Measurements from ENCODE around the gene SCEL.

Gene SCEL

DNA sequence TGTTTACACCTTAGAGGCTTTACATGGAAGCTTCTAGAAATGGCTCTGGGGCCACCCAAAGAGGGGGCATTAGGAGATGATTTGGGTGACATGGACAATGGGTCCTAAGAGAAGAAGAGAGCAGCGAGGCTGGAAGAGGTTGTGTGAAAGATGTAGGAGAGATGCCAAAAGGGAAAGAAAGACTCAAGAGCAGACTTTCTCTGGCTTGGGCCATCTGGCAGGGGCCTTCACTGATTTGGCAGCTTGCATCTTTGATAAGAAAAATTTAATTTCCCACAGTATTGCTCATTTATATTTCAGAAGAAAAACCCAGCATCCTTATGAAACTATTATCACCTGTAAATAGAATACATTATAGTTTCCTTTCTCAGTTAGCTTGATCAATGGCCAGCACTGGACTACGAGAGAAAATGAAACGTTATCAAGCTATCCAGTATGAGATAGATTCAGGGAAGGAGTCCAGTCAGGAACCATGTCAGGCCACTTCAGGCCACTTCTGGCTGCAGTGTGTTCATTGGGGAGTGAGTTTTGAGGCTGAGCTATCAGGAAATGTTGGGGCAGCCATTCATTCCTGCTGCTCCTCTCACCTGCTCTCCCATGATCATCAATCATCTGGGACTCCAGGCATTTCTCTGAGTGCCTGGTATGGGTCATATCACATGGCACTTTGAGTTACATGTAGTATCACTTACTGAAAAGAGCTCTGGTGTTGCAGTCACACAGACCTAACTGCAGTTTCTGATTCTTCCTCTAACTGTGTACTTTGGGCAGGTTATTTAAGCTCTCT is 10.3 kb downstream of the SCEL start:
- H3K4me3 ChIP-seq (ENCODE audit: low read depth, low read length): no peak overlapping the region
- no peaks in the 10 kb centered on the region for H3K4me1 ChIP-seq (ENCODE audit: control insufficient read depth, insufficient read depth, low read length)
- ChIA-PET POLR2A (no interaction called here), CTCF (interaction anchor here (0.6 to 1.5 kb wide), 2 partner anchors 20 to 68 kb away, joined by 3 read pairs; no protein-coding TSS in a partner anchor)
- TF ChIP-seq ZNF843 (tag by site-specific recombination; IDR thresholded peaks at IDR 0.05): no peak
- no peak for TF ChIP-seq ZNF398 (tag by site-specific recombination; IDR thresholded peaks at IDR 0.05)
- no peak for TF ChIP-seq ZNF335 (tag by site-specific recombination; conservative IDR thresholded peaks at IDR 0.05)
- TF ChIP-seq ZNF701 (tag by site-specific recombination; IDR thresholded peaks at IDR 0.05): no peak
- TF ChIP-seq, protein P1, sequence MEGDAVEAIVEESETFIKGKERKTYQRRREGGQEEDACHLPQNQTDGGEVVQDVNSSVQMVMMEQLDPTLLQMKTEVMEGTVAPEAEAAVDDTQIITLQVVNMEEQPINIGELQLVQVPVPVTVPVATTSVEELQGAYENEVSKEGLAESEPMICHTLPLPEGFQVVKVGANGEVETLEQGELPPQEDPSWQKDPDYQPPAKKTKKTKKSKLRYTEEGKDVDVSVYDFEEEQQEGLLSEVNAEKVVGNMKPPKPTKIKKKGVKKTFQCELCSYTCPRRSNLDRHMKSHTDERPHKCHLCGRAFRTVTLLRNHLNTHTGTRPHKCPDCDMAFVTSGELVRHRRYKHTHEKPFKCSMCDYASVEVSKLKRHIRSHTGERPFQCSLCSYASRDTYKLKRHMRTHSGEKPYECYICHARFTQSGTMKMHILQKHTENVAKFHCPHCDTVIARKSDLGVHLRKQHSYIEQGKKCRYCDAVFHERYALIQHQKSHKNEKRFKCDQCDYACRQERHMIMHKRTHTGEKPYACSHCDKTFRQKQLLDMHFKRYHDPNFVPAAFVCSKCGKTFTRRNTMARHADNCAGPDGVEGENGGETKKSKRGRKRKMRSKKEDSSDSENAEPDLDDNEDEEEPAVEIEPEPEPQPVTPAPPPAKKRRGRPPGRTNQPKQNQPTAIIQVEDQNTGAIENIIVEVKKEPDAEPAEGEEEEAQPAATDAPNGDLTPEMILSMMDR (tag by site-specific recombination; IDR thresholded peaks at IDR 0.05): no peak
- TF ChIP-seq ZNF777 (tag by site-specific recombination; IDR thresholded peaks at IDR 0.05; ENCODE audit: borderline replicate concordance): no peak
- no peak for TF ChIP-seq ZBTB17 (tag by site-specific recombination; IDR thresholded peaks at IDR 0.05)
- TF ChIP-seq ZNF555 (tag by site-specific recombination; conservative IDR thresholded peaks at IDR 0.05): no peak
- TF ChIP-seq ZNF146 (tag by site-specific recombination; IDR thresholded peaks at IDR 0.05): no peak
- TF ChIP-seq ZNF623 (tag by site-specific recombination; IDR thresholded peaks at IDR 0.05): no peak
- TF ChIP-seq, protein P2, sequence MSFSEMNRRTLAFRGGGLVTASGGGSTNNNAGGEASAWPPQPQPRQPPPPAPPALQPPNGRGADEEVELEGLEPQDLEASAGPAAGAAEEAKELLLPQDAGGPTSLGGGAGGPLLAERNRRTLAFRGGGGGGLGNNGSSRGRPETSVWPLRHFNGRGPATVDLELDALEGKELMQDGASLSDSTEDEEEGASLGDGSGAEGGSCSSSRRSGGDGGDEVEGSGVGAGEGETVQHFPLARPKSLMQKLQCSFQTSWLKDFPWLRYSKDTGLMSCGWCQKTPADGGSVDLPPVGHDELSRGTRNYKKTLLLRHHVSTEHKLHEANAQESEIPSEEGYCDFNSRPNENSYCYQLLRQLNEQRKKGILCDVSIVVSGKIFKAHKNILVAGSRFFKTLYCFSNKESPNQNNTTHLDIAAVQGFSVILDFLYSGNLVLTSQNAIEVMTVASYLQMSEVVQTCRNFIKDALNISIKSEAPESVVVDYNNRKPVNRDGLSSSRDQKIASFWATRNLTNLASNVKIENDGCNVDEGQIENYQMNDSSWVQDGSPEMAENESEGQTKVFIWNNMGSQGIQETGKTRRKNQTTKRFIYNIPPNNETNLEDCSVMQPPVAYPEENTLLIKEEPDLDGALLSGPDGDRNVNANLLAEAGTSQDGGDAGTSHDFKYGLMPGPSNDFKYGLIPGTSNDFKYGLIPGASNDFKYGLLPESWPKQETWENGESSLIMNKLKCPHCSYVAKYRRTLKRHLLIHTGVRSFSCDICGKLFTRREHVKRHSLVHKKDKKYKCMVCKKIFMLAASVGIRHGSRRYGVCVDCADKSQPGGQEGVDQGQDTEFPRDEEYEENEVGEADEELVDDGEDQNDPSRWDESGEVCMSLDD (tag by site-specific recombination; IDR thresholded peaks at IDR 0.05): no peak
- no peak overlapping the region for H3K27ac ChIP-seq (ENCODE audit: extremely low read depth, low read depth, low read length)
- H3K36me3 ChIP-seq (ENCODE audit: control insufficient read depth in 2 of 2, insufficient read depth in 1 of 2, low read length in 2 of 2): no peaks in the 10 kb centered on the region
- no peaks in the 10 kb centered on the region for H3K9me3 ChIP-seq (ENCODE audit: control insufficient read depth, insufficient read depth, low read depth, low read length)

DNA sequence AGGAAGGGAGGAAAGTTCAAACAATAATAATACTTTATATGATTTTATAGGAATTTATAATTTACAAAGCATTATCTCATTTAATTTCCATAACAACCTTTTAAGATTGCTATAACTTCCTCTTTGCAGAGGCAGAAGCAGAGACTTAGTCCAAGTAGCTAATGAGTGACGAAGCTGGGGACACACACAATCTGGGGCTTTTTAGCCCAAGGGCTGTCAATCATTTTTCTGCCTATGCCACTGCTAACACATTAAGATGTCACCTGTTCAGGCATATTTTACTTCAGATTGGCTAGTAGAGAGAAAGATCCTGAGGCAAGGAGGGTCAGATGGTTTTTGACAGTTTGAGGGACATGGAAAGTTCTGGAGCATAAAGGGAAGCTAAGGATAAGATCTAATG is 12.6 kb downstream of the SCEL start:
- POLR2A ChIA-PET: no interaction called here
- H3K9me3 ChIP-seq (ENCODE audit: control insufficient read depth, insufficient read depth, low read depth, low read length): no peaks in the 10 kb centered on the region
- no peaks in the 10 kb centered on the region for H3K4me1 ChIP-seq (ENCODE audit: control insufficient read depth, insufficient read depth, low read length)
- no peak overlapping the region for H3K4me3 ChIP-seq (ENCODE audit: low read depth, low read length)
- H3K27ac ChIP-seq (ENCODE audit: extremely low read depth, low read depth, low read length): no peak overlapping the region
- H3K36me3 ChIP-seq (ENCODE audit: control insufficient read depth in 2 of 2, insufficient read depth in 1 of 2, low read length in 2 of 2): no peaks in the 10 kb centered on the region
- TF ChIP-seq MZF1 (tag by site-specific recombination; IDR thresholded peaks at IDR 0.05; ENCODE audit: borderline replicate concordance): no peak
- TF ChIP-seq ZNF221 (tag by site-specific recombination; IDR thresholded peaks at IDR 0.05; ENCODE audit: borderline replicate concordance): no peak
- CTCF ChIA-PET: interaction anchor here (0.6 kb wide), 1 partner anchor 26 kb away, joined by 4 read pairs; no protein-coding TSS in a partner anchor

DNA sequence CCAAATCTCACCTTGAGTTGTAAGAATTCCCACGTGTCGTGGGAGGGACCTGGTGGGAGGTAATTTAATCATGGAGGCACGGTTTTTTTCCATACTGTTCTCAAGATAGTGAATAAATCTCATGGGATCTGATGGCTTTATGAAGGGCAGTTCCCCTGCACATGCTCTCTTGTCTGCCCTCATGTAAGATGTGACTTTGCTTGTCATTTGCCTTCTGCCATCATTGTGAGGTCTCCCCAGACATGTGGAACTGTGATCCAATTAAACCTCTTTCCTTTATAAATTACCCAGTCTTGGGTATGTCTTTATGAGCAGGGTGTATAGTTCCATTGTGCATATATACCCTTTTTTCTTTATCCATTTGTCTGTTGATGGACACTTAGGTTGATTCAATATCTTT is 13.1 kb downstream of the SCEL start:
- ChIA-PET POLR2A (no interaction called here), CTCF (interaction anchor here (0.6 kb wide), 1 partner anchor 26 kb away, joined by 4 read pairs; no protein-coding TSS in a partner anchor)
- H3K4me1 ChIP-seq (ENCODE audit: control insufficient read depth, insufficient read depth, low read length): no peaks in the 10 kb centered on the region
- no peaks in the 10 kb centered on the region for H3K9me3 ChIP-seq (ENCODE audit: control insufficient read depth, insufficient read depth, low read depth, low read length)
- TF ChIP-seq ZNF510 (tag by site-specific recombination; IDR thresholded peaks at IDR 0.05; ENCODE audit: insufficient replicate concordance) (peak; percentile 90), ZNF335 (tag by site-specific recombination; conservative IDR thresholded peaks at IDR 0.05) (no peak)
- H3K36me3 ChIP-seq (ENCODE audit: control insufficient read depth in 2 of 2, insufficient read depth in 1 of 2, low read length in 2 of 2): no peaks in the 10 kb centered on the region
- H3K27ac ChIP-seq (ENCODE audit: extremely low read depth, low read depth, low read length): no peak overlapping the region
- no peak overlapping the region for H3K4me3 ChIP-seq (ENCODE audit: low read depth, low read length)
